Measurements from ENCODE around the gene SH2D5.

The SH2D5 gene

GRCh38 chr1:20760322-20760721 is 27.8 kb upstream of the SH2D5 start:
- DNase-seq (ENCODE audit: extremely low spot score) = no peak
- ChIA-PET POLR2A (no interaction called here), CTCF (no interaction called here)
- TF ChIP-seq, protein P1, sequence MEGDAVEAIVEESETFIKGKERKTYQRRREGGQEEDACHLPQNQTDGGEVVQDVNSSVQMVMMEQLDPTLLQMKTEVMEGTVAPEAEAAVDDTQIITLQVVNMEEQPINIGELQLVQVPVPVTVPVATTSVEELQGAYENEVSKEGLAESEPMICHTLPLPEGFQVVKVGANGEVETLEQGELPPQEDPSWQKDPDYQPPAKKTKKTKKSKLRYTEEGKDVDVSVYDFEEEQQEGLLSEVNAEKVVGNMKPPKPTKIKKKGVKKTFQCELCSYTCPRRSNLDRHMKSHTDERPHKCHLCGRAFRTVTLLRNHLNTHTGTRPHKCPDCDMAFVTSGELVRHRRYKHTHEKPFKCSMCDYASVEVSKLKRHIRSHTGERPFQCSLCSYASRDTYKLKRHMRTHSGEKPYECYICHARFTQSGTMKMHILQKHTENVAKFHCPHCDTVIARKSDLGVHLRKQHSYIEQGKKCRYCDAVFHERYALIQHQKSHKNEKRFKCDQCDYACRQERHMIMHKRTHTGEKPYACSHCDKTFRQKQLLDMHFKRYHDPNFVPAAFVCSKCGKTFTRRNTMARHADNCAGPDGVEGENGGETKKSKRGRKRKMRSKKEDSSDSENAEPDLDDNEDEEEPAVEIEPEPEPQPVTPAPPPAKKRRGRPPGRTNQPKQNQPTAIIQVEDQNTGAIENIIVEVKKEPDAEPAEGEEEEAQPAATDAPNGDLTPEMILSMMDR (IDR thresholded peaks at IDR 0.05; ENCODE audit: control extremely low read depth, extremely low read depth, low read depth, missing control alignments) = no peak

DNA sequence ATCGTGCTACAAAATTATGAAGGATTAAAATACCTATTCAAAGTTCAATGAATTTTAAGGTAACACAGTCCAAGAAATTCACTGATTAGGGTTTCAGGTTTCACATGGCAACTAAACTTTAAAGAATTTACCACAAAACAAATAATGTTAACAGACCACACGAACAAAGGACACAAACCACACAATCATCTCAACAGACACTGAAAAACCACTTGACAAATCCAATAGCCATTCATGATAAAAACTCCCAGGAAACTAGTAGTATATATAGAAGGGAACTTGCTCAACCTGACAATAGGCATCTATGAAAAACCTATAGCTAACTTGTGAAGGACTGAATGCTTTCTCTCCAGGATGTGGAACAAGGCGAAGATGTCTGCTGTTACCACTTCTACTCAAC is 21.1 kb upstream of the SH2D5 start:
- DNase-seq (ENCODE audit: extremely low spot score) = no peak
- ChIA-PET CTCF (no interaction called here), POLR2A (no interaction called here)
- TF ChIP-seq, protein P1 (IDR thresholded peaks at IDR 0.05; ENCODE audit: control extremely low read depth, extremely low read depth, low read depth, missing control alignments) = no peak

- TF ChIP-seq, protein P1 (IDR thresholded peaks at IDR 0.05; ENCODE audit: control extremely low read depth, extremely low read depth, low read depth, missing control alignments) = no peak
- DNase-seq (ENCODE audit: extremely low spot score) = no peak
- ChIA-PET CTCF (interaction anchor here (0.7 kb wide), 1 partner anchor 54 kb away, joined by 3 read pairs; no protein-coding TSS in a partner anchor), POLR2A (no interaction called here)
These were observed 19.0 kb upstream of the SH2D5 start for GRCh38 chr1:20751462-20751990.

GRCh38 chr1:20742671-20743070 is 10.2 kb upstream of the SH2D5 start:
- TF ChIP-seq, protein P1 (IDR thresholded peaks at IDR 0.05; ENCODE audit: control extremely low read depth, extremely low read depth, low read depth, missing control alignments) = no peak
- ChIA-PET POLR2A (no interaction called here), CTCF (interaction anchor here (1.3 to 1.4 kb wide), 2 partner anchors 9 to 46 kb away, joined by 3 read pairs; no protein-coding TSS in a partner anchor)
- DNase-seq (ENCODE audit: extremely low spot score) = no peak

GRCh38 chr1:20740781-20741180 is 8.3 kb upstream of the SH2D5 start:
- TF ChIP-seq, protein P1 (IDR thresholded peaks at IDR 0.05; ENCODE audit: control extremely low read depth, extremely low read depth, low read depth, missing control alignments) = no peak
- ChIA-PET POLR2A (no interaction called here), CTCF (interaction anchor here (1.6 kb wide), 1 partner anchor 44 kb away, joined by 4 read pairs; no protein-coding TSS in a partner anchor)
- DNase-seq (ENCODE audit: extremely low spot score) = no peak

DNA sequence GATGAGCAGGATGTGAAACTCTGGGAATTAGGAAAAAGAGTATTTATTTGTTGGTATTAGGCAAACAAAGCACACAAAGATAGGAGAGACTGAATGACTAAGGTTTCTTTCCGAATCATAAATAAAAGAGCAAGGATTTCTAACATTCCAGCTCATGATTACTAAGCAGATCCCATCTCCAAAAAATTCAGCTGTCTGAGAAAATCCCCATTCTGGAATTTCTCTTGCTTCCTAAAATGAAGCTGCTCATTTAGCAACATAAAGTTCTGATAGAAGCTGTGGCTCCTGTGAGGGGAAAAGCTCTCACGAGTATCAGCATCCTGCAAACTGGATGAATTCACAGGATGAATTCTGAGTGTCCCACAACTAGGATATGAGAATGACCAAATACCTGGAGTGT is 6.7 kb upstream of the SH2D5 start:
- ChIA-PET POLR2A (no interaction called here), CTCF (no interaction called here)
- DNase-seq (ENCODE audit: extremely low spot score) = no peak
- TF ChIP-seq, protein P1 (IDR thresholded peaks at IDR 0.05; ENCODE audit: control extremely low read depth, extremely low read depth, low read depth, missing control alignments) = no peak

Measured in GM10248 (cell line).